ENCODE data around the gene SRP68.
"Not testable (repeated sequence)": the region's sequence is repeated elsewhere in the genome, so short reads cannot be mapped to it uniquely, and the experiment has no call there.

The SRP68 gene

GRCh38 chr17:76089680-76090516, 17.6 kb upstream of the SRP68 start:
- DNase-seq: no peak

GRCh38 chr17:76088868-76089576, 16.7 kb upstream of the SRP68 start:
- no peak for DNase-seq

GRCh38 chr17:76088041-76088867, 15.9 kb upstream of the SRP68 start:
- no peak for DNase-seq

- DNase-seq: no peak
Measured at GRCh38 chr17:76087531-76087930, 15.2 kb upstream of the SRP68 start.

GRCh38 chr17:76086384-76086783, 14.1 kb upstream of the SRP68 start:
- no peak for DNase-seq

- DNase-seq: no peak
Measured at GRCh38 chr17:76085731-76086366, 13.5 kb upstream of the SRP68 start.

- peak in 1 of 3 experiments; percentile 59 for DNase-seq
Measured at GRCh38 chr17:76085066-76085730, 12.9 kb upstream of the SRP68 start.

- DNase-seq: peak in 1 of 3 experiments; percentile 44
Measured at GRCh38 chr17:76083536-76084182, 11.3 kb upstream of the SRP68 start.

GRCh38 chr17:76082326-76083251, 10.3 kb upstream of the SRP68 start:
- DNase-seq: peak in 1 of 3 experiments; percentile 34

GRCh38 chr17:76081295-76082210, 9.2 kb upstream of the SRP68 start:
- no peak for DNase-seq

- DNase-seq: no peak
Measured at GRCh38 chr17:76080768-76081287, 8.5 kb upstream of the SRP68 start.

- DNase-seq: peak in 2 of 3 experiments; percentile 53 to 63
Measured at GRCh38 chr17:76079956-76080767, 7.8 kb upstream of the SRP68 start.

GRCh38 chr17:76079535-76079955, 7.2 kb upstream of the SRP68 start:
- DNase-seq: peak in 1 of 3 experiments; percentile 67

GRCh38 chr17:76078860-76079534, 6.7 kb upstream of the SRP68 start, which contains the start of gene ZACN:
Gene ZACN, plus strand, starts transcription at chr17:76079182. Its CDS starts 83 bp downstream, at chr17:76079265.
- peak; percentile 57 to 80 (median 67) for DNase-seq

GRCh38 chr17:76078370-76078769, 6.1 kb upstream of the SRP68 start:
- DNase-seq: not testable (repeated sequence)

- peak in 2 of 3 experiments; percentile 42 to 73 for DNase-seq
Measured at GRCh38 chr17:76077584-76078110, 5.3 kb upstream of the SRP68 start.

Data from NCI-H1417 (cell line).